Hepatocyte (in vitro differentiated cells): Measurements from ENCODE around the gene GRHPR. TPM values are rescaled to one million over a fixed set of nuclear protein-coding genes. Genes with fewer than 3 reads are reported as not detected.

Experiments
- DNase-seq: peaks from one replicate; pipeline ENCODE4 v3.0.0-alpha.2; 2016; ENCODE audit warnings: low spot score
- H2AFZ ChIP-seq: fragments of 200-600 bp; sonication (generic); 2 replicates; pipeline ENCODE4 v1.6.0; 2016; ENCODE audit warnings: antibody characterized with exemption, mild to moderate bottlenecking
- H3K27ac ChIP-seq: fragments of 200-600 bp; sonication (generic); 2 replicates; pipeline ENCODE4 v1.5.1; 2016; ENCODE audit warnings: mild to moderate bottlenecking
- H3K27me3 ChIP-seq: fragments of 200-600 bp; sonication (generic); 2 replicates; pipeline ENCODE4 v1.6.1; 2016
- H3K36me3 ChIP-seq: fragments of 200-600 bp; sonication (generic); replicated peaks from 2 replicates; pipeline ENCODE4 v1.5.1; 2016; ENCODE audit warnings: low read depth; ENCODE audit not compliant: insufficient read depth
- H3K4me1 ChIP-seq: fragments of 200-600 bp; sonication (generic); 2 replicates; pipeline ENCODE4 v1.5.1; 2016; ENCODE audit warnings: mild to moderate bottlenecking, moderate library complexity; ENCODE audit not compliant: insufficient read depth
- H3K4me2 ChIP-seq: fragments of 200-600 bp; sonication (generic); 2 replicates; pipeline ENCODE4 v1.6.0; 2016
- H3K4me3 ChIP-seq: fragments of 200-600 bp; sonication (generic); 2 replicates; pipeline ENCODE4 v1.5.1; 2016; ENCODE audit warnings: mild to moderate bottlenecking
- H3K79me2 ChIP-seq: fragments of 200-600 bp; sonication (generic); 2 replicates; pipeline ENCODE4 v1.6.0; 2017; ENCODE audit warnings: mild to moderate bottlenecking
- H3K9me2 ChIP-seq: fragments of 200-600 bp; sonication (generic); replicated peaks from 2 replicates; pipeline ENCODE4 v1.6.0; 2017; ENCODE audit warnings: mild to moderate bottlenecking; ENCODE audit not compliant: insufficient read depth
- H3K9me3 ChIP-seq: fragments of 200-600 bp; sonication (generic); 2 replicates; pipeline ENCODE4 v1.5.1; 2016; ENCODE audit warnings: low read depth, mild to moderate bottlenecking
- H4K20me1 ChIP-seq: fragments of 200-600 bp; sonication (generic); 2 replicates; pipeline ENCODE4 v1.6.0; 2016; ENCODE audit warnings: mild to moderate bottlenecking; ENCODE audit not compliant: insufficient read depth, poor library complexity, severe bottlenecking
- EZH2 ChIP-seq: fragments of 200-600 bp; sonication (generic); IDR thresholded peaks from 2 replicates; pipeline ENCODE4 v1.6.1; 2016; ENCODE audit warnings: antibody characterized with exemption, mild to moderate bottlenecking, borderline replicate concordance
- EZH2phosphoT487 ChIP-seq: fragments of 200-600 bp; sonication (generic); IDR thresholded peaks from one replicate; pipeline ENCODE4 v1.6.1; 2018; ENCODE audit warnings: antibody characterized with exemption, mild to moderate bottlenecking, low read depth, moderate library complexity; ENCODE audit not compliant: unreplicated experiment, severe bottlenecking
- WGBS: methylation state at CpG from one replicate; pipeline ENCODE4 v1.1.6; 2016; ENCODE audit warnings: low lambda C conversion rate; ENCODE audit errors: missing lambda C conversion rate; 5-methylcytosine and 5-hydroxymethylcytosine counted together
- polyA plus RNA-seq: library from polyadenylated mRNA; unstranded; fragments of >200 nt; fragmentation: Nextera tagmentation; extraction: Ambion mirVana; gene quantifications from 2 replicates; pipeline ENCODE4 v1.2.1, GENCODE V29; 2016
- total RNA-seq: library from RNA; depleted of rRNA; stranded (reverse); fragments of >200 nt; gene quantifications from 2 replicates; pipeline ENCODE4 v1.2.3, GENCODE V29; 2014
- TF ChIP-seq, protein P1 (sequence below): fragments of 200-600 bp; sonication (generic); IDR thresholded peaks from 2 replicates; pipeline ENCODE4 v1.5.1; 2016; ENCODE audit warnings: antibody characterized with exemption, mild to moderate bottlenecking; ENCODE audit not compliant: poor library complexity

GRHPR gene
- total RNA-seq = 164 and 168 TPM in 2 replicates
- 119 and 137 TPM in 2 replicates for polyA plus RNA-seq

DNA sequence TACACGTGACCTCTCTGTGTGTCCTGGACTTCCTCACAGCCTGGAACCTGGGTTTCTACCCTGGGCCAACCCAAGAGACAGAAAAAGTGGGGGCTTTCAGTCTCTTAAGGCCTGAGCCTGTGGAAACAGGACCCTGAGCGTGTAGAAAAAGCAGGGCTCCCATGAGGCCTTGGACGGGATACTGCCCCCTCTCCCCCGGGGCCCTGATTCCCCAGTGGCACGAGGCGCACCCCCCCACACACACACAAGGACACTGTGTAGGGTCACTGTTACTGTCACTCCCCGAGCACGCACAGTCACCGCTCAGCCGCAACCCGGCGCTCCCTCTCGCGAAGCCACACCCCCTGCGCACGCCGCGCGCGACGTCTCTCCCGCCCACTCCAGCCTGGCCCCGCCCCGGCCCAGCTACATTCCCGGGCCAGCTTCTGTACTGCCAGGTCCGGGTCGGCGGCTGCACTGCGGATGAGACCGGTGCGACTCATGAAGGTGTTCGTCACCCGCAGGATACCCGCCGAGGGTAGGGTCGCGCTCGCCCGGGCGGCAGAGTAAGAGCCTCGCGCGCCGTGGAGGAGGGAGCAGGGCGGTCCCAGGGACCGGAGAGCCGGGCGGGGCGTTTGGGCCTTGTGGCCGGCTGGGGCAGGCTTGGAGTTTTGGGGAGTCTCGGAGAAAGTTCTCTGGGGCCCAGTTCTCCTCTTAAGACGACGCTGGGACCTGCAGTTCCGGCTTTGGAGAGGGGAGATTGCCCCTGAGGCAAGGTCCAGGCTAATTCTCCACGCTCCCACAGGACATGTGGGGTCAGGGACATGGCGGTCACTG is at the start of gene GRHPR:
TSS of gene GRHPR (plus strand) at position 408 of the 816 bp plus-strand sequence. CDS start at position 463, 55 bp downstream.
- 1% methylated on average over 48 of the region's 56 CpGs for WGBS

DNA sequence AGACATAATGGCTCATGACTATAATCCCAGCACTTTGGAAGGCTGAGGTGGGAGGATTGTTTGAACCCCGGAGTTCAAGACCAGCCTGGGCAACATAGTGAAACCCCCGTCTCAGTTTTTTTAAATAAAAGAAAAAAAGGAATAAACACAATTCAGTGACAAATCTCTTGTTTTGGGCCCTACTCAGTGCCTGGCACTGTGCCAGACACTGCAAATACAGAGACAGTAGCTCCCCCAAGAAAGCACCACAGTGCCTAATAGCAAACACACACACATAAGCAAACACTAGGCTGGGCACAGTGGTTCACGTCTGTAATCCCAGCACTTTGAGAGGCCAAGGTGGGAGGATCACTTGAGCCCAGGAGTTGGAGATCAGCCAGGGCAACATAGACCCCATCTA is 49.7 kb upstream of the GRHPR start:
- WGBS = 92% methylated on average over 3 of the region's 3 CpGs
- H3K4me2 ChIP-seq = no peak overlapping the region
- H3K4me1 ChIP-seq = no peaks in the 10 kb centered on the region
- H3K27ac ChIP-seq = no peak overlapping the region
- no peak for DNase-seq
- H3K27me3 ChIP-seq = no peaks in the 10 kb centered on the region
- H4K20me1 ChIP-seq = no peaks in the 10 kb centered on the region
- H2AFZ ChIP-seq = no peak overlapping the region
- no peaks in the 10 kb centered on the region for H3K9me3 ChIP-seq
- H3K9me2 ChIP-seq = no peaks in the 10 kb centered on the region
- TF ChIP-seq EZH2 (no peak), EZH2phosphoT487 (no peak)
- TF ChIP-seq, protein P1, sequence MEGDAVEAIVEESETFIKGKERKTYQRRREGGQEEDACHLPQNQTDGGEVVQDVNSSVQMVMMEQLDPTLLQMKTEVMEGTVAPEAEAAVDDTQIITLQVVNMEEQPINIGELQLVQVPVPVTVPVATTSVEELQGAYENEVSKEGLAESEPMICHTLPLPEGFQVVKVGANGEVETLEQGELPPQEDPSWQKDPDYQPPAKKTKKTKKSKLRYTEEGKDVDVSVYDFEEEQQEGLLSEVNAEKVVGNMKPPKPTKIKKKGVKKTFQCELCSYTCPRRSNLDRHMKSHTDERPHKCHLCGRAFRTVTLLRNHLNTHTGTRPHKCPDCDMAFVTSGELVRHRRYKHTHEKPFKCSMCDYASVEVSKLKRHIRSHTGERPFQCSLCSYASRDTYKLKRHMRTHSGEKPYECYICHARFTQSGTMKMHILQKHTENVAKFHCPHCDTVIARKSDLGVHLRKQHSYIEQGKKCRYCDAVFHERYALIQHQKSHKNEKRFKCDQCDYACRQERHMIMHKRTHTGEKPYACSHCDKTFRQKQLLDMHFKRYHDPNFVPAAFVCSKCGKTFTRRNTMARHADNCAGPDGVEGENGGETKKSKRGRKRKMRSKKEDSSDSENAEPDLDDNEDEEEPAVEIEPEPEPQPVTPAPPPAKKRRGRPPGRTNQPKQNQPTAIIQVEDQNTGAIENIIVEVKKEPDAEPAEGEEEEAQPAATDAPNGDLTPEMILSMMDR = no peak
- no peaks in the 10 kb centered on the region for H3K36me3 ChIP-seq
- H3K4me3 ChIP-seq = no peak overlapping the region
- H3K79me2 ChIP-seq = no peaks in the 10 kb centered on the region

More for the DNA sequence above, at the start of gene GRHPR:
- peak within 1 kb of the TSS; percentile 92 for H3K4me2 ChIP-seq
- H3K9me2 ChIP-seq = no peaks in the 10 kb centered on the region
- DNase-seq = peak; percentile 94
- no peaks in the 10 kb centered on the region for H3K9me3 ChIP-seq
- H3K4me1 ChIP-seq = peaks cover 23% of the 10 kb centered on the region
- peak within 1 kb of the TSS; percentile 95 for H3K4me3 ChIP-seq
- H3K27me3 ChIP-seq = no peaks in the 10 kb centered on the region
- H4K20me1 ChIP-seq = peaks cover 11% of the 10 kb centered on the region
- H2AFZ ChIP-seq = peak within 1 kb of the TSS; percentile 80
- H3K27ac ChIP-seq = peak within 1 kb of the TSS; percentile 92
- no peaks in the 10 kb centered on the region for H3K36me3 ChIP-seq
- TF ChIP-seq EZH2 = no peak
- no peak for TF ChIP-seq EZH2phosphoT487
- TF ChIP-seq, protein P1 = no peak
- H3K79me2 ChIP-seq = peaks cover 33% of the 10 kb centered on the region

DNA sequence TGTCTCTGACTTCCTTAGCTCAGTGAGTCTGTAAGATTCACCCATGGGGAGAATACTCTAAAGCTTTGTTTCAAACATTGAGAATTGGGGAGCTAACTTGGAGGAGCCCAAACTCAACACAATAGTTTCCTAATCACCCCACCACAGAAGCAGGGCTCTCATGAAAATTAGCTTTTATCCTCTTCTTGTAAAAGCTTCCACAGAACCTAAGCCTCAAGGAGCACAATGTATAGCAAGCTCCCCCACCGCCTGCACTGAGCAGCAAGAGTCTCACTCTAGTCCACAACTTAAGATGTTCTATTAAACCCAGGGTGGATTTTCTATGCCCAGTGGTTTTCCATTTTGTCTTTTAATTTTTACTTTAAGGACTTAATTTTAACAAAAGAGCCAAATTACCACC is 48.9 kb upstream of the GRHPR start:
- Histone ChIP-seq H3K9me2 (no peaks in the 10 kb centered on the region), H2AFZ (no peak overlapping the region), H3K36me3 (no peaks in the 10 kb centered on the region), H3K27ac (no peak overlapping the region), H3K27me3 (no peaks in the 10 kb centered on the region), H3K4me3 (no peak overlapping the region), H4K20me1 (no peaks in the 10 kb centered on the region), H3K9me3 (no peaks in the 10 kb centered on the region), H3K4me2 (no peak overlapping the region), H3K4me1 (no peaks in the 10 kb centered on the region), H3K79me2 (no peaks in the 10 kb centered on the region)
- 86% methylated on average over 1 of the region's 1 CpG for WGBS
- no peak for DNase-seq
- TF ChIP-seq EZH2phosphoT487 = no peak
- TF ChIP-seq, protein P1 = no peak
- TF ChIP-seq EZH2 = no peak
